Measurements from ENCODE around the gene MYOF.
"Not testable (repeated sequence)": the region's sequence is repeated elsewhere in the genome, so short reads cannot be mapped to it uniquely, and the experiment has no call there.

MYOF gene

GRCh38 chr10:93422118-93422517 lies 60.0 kb downstream of the MYOF start:
- DNase-seq = no peak

DNA sequence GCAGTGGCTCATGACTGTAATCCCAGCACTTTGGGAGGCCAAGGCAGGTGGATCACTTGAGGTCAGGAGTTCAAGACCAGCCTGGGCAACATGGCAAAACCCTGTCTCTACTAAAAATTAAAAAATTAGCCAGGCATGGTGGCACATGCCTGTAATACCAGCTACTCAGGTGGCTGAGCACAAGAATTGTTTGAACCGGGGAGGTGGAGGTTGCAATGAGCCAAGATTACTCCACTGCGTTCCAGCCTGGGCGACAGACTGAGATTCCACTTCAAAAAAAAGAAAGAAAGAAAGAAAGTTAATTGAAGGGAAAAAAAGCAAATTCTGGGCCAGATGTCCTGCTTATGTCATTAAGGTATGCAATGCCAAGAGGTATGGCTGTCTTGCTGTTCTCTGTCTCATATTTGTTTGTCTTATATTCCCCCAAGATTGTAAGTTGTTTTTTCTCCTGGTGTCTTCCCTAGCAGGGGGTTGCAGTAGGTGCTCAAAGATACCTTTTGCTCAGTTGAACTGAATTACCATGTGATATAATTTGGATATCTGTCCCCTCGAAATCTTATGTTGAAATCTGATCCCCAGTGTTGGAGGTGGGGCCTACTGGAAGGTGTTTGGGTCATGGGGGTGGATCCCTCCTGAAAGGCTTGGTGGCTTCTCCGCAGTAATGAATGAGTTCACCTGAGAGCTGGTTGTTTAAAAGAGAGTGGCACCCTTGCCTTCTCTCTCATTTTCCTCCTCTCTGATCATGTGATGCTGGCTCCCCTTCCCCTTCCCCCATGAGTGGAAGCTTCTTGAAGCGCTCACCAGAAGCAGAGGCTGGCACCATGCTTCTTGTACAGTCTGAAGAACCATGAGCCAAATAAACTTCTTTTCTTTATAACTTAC lies 60.9 kb downstream of the MYOF start:
- no peak for DNase-seq

DNA sequence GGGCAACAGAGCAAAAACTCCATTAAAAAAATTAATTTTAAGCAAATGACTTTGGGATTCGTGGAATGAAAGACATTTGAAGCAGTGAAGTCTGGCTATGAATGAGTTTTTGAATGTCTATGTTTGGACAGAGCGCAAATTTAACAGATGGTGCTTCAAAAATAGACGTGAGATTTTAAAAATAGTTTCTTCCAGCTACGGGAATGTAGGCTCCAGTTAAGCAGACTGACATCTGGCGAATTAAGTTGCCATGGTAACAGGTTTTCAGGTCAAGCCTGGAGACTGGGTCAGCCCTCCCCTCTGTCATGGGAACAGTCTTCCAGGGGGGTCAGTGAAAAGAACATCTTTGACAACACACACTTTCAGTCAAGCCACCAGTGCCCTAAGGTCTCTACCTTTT lies 62.0 kb downstream of the MYOF start:
- no peak for DNase-seq

DNA sequence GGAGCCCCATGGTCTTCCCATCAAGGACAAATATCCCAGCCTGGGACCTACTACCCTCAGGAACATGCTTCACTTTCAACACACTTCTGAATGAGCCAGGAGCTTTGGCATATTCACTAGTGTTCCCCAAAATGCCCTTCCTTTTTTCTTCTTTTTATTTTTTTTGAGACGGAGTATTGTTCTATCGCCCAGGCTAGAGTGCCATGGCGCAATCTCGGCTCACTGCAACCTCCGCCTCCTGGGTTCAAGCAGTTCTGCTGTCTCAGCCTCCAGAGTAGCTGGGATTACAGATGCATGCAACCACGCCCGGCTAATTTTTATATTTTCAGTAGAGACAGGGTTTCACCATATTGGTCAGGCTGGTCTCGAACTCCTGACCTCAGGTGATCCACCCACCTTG lies 63.1 kb downstream of the MYOF start:
- DNase-seq = not testable (repeated sequence)

- no peak for DNase-seq
Observed at GRCh38 chr10:93417921-93418320, 64.2 kb downstream of the MYOF start.

- no peak for DNase-seq
Observed at GRCh38 chr10:93417266-93417665, 64.9 kb downstream of the MYOF start.

DNA sequence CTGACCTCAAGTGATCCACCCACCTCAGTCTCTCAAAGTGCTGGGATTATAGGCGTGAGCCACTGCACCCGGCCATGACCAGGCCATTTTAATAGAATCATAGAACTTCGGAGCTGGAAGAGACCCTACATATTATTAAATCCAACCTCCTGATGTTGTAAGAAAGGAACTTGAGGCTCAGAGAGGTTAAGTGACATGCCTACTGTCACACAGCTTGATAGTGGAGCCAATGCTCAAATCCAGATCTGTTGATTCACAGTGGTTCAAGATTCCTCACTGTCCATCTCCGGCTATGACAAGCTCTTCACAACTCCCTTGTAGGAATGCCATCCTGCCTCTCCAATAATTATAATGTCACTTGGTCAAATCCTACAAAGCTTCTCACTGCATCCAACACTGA lies 65.3 kb downstream of the MYOF start:
- DNase-seq = no peak

DNA sequence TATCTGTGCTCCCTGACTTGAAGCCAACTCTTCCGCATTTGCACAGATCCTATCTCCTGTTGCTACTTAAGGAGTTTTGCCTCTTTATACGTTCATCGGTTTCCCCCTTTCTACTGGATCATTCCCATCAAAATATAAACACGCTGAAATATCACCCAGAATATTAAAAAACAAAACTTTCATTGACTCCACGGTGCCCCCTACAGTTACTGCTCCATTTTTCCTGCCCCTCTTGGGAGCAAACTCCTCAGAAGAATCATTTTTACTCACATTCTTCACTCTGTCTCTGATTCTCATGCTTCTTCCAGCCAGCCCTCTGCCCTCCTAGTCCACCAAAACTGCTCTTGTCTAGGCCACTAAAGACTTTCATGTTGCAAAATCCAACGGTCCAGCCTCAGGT lies 66.4 kb downstream of the MYOF start:
- DNase-seq = no peak

DNA sequence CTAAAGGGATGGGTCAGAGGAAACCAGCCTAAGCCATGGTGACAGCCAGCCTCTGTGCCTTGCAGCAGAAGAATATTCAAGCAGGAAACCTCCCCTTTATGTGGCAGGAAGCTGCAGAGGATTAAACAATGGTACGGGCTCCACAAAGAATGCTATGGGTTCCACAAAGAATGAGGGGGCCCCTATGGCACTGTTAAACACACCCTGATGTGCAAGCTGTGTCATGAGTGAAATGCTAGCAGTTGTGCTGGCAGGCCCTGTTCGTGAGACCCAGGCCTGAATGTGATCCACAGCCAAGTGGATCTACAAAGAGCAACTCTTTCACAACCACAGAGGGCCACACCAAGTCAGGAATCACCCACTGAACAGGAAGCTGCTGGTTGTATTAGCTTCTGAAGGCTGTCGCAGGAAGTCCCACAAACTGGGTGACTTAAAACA lies 68.9 kb downstream of the MYOF start:
- peak; percentile 16 for DNase-seq

GRCh38 chr10:93412801-93413200 lies 69.3 kb downstream of the MYOF start:
- no peak for DNase-seq

- peak; percentile 39 for DNase-seq
Observed at GRCh38 chr10:93410697-93411348, 71.3 kb downstream of the MYOF start.

GRCh38 chr10:93408783-93409182 lies 73.4 kb downstream of the MYOF start:
- no peak for DNase-seq

- DNase-seq = no peak
Observed at GRCh38 chr10:93406364-93407145, 75.6 kb downstream of the MYOF start.

DNA sequence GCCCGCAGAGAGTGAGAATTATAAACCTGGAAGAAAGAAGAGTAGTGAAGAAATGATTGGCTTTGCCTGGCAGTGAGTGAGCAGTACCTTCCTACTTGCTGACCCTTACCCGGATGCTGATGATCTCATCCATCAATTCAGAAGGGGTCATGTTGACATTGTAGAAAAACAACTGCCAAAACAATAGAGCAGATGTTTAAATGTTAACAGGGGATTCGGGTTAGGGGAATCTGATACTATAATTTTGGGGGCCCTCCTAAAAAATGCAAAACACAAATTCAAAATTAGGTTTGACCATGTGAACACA lies 78.1 kb downstream of the MYOF start:
- no peak for DNase-seq

GRCh38 chr10:93403152-93404047 lies 78.7 kb downstream of the MYOF start:
- DNase-seq = no peak

DNA sequence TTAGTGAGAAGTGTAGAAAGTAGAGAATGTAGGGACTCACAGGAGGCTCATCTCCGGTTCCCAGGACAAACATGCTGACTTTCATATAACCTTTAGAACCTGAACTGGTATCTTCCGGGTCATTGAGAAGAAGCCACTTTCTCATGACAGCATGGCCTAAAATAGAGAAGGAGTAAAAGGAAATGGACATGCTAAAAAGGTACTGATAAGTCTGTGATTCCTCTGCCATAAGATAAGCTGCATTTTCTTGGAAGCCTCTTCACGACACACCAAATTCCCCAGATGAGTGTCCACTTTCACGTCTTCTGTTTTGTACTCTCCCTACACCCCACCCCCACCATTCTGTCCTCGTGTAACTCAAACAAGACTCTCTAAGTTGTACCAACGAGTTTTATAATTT lies 79.9 kb downstream of the MYOF start:
- DNase-seq = no peak

DNA sequence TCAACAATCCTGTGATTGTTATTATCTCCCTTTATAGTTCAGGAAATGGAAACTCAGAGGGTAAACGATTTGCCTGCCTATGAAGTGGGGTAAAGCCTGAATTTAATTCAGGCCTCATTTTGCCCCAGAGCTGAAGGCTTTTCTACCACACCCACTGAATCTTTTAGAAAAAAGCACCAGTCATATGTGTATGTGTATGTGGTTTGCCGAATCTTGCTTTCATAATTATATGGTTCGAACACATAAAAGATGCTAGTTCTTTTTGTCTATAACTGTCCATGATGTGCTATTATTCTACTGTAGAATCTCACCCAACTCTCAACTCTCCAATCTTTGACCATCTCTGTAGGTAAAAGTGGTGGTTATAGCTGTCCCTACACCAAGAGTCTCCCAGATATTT lies 83.6 kb downstream of the MYOF start:
- DNase-seq = no peak

GRCh38 chr10:93397020-93397419 lies 85.1 kb downstream of the MYOF start:
- no peak for DNase-seq

GRCh38 chr10:93393211-93393610 lies 88.9 kb downstream of the MYOF start:
- DNase-seq = no peak

DNA sequence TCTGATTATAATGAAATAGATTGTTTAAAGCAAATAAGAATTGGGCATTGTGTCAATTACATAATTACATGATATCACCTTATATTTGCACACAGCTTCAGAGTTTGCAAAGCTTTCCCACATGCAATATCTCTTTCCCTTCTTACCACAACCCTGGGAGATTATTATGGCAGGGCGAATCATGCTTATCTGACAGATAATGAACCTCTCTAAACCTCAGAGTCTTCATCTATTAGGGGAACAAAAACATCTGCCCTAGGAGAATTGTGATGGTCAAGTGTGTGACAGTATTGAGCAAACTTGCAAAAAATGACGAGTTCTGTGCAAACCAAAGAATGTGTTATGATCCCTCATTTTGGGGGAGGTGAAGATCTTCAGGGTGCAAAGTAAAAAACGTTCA lies 90.0 kb downstream of the MYOF start:
- no peak for DNase-seq

- no peak for DNase-seq
Observed at GRCh38 chr10:93390306-93391090, 91.6 kb downstream of the MYOF start.

Data from stimulated activated CD4-positive, alpha-beta T cell treated with anti-CD3 and anti-CD28 coated beads, Interleukin-15, amount 100 ng/mL, for 24 hours (primary cell).